H1 (cell line): ENCODE measurements around the gene HMGXB3.

ENCODE experiments used
- CREB1 ChIP-seq: IDR thresholded peaks from 2 replicates; pipeline ENCODE4 v1.6.1; 2012; ENCODE audit warnings: inconsistent platforms
- CTCF ChIP-seq, 3 experiments: IDR thresholded peaks; 1 replicate in 2 of 3; 2 replicates in 1 of 3; pipeline versions ENCODE4 v1.5.1 to v1.6.1; 2011; ENCODE audit warnings: low read length in 3 of 3, mild to moderate bottlenecking in 3 of 3, inconsistent platforms in 2 of 3, low read depth in 1 of 3, moderate library complexity in 1 of 3; ENCODE audit not compliant: insufficient read depth in 1 of 3; ENCODE audit errors: control extremely low read depth in 1 of 3

DNA sequence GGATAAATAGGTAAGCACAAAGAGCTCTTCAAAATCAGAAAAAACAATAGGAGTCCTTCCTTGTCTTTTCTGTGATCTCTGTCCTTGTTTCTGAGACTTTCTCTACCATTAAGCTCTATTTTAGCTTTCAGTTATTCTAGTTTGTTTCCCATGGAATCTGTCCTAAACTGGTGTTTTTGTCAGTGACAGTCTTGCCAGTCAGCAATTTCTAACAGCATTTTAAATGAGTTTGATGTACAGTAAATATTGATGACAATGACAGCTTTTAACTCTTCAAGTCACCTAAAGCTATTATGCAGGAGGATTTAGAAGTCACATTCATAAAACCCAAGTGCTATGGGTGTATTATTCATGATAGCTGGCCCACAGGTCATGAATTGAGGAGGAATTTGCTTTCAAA is 18.0 kb upstream of the HMGXB3 start:
- TF ChIP-seq CTCF (IDR thresholded peaks at IDR 0.05; ENCODE audit: control extremely low read depth in 1 of 3, insufficient read depth in 1 of 3, low read depth in 1 of 3, low read length in 3 of 3): no peak
- no peak for TF ChIP-seq CREB1
